Suppressor macrophage (primary cell): Measurements from ENCODE around the gene PLPP7.
A peak's percentile ranks its signal among the peaks of the same experiment; 100 is the strongest.
"Not testable (repeated sequence)": the region's sequence is repeated elsewhere in the genome, so short reads cannot be mapped to it uniquely, and the experiment has no call there.

Source experiments
- DNase-seq, 4 experiments: peaks; one replicate each; pipeline ENCODE4 v3.0.0-alpha.2; 2020 to 2022

The PLPP7 gene

GRCh38 chr9:131333771-131334628, 44.5 kb downstream of the PLPP7 start:
- no peak for DNase-seq

- peak; percentile 61 to 76 (median 74) for DNase-seq
Observed at GRCh38 chr9:131334629-131335367, 45.3 kb downstream of the PLPP7 start.

GRCh38 chr9:131335368-131335755, 45.8 kb downstream of the PLPP7 start:
- DNase-seq, result no peak

GRCh38 chr9:131337131-131337848, 47.8 kb downstream of the PLPP7 start:
- DNase-seq, result no peak

- DNase-seq, result not testable (repeated sequence)
Observed at GRCh38 chr9:131339212-131339611, 49.7 kb downstream of the PLPP7 start.

- DNase-seq, result not testable (repeated sequence)
Observed at GRCh38 chr9:131344931-131345535, 55.5 kb downstream of the PLPP7 start.

GRCh38 chr9:131346559-131346958, 57.0 kb downstream of the PLPP7 start:
- no peak for DNase-seq

- DNase-seq, result peak; percentile 10 to 38 (median 32)
Observed at GRCh38 chr9:131347376-131348020, 58.0 kb downstream of the PLPP7 start.

GRCh38 chr9:131348631-131349521, 59.4 kb downstream of the PLPP7 start:
- DNase-seq, result peak in 1 of 4 experiments; percentile 12

- no peak for DNase-seq
Observed at GRCh38 chr9:131349522-131349880, 60.0 kb downstream of the PLPP7 start.

GRCh38 chr9:131349881-131350563, 60.5 kb downstream of the PLPP7 start:
- DNase-seq, result peak; percentile 83 to 95 (median 92)

- peak; percentile 86 to 97 (median 92) for DNase-seq
Observed at GRCh38 chr9:131356479-131356878, 67.0 kb downstream of the PLPP7 start.

- DNase-seq, result no peak
Observed at GRCh38 chr9:131358556-131358955, 69.0 kb downstream of the PLPP7 start.
